Panc1 (cell line): ENCODE results near the gene ATP8B1. TPM values are rescaled to one million over a fixed set of nuclear protein-coding genes. Genes with fewer than 3 reads are reported as not detected.

Source experiments
- ATAC-seq: fragments of 200-7000 bp; cut with Tn5 transposase; 2 replicates; pipeline ENCODE4 v1.9.1; 2020; ENCODE audit warnings: mild to moderate bottlenecking, moderate library complexity
- BruUV-seq: library from RNA; stranded (reverse); fragments of 400-500 nt; replicated peaks from 2 replicates; lab custom pipeline; 2021; lab: Mats Ljungman, UMichigan
- CTCF ChIA-PET: fragments of 300-600 bp; sonication (Branson Sonifier 250); formaldehyde crosslinking; loops from one replicate; lab custom pipeline; 2022; ENCODE audit warnings: antibody characterized with exemption; lab: Charles Lee
- POLR2A ChIA-PET: fragments of 300-600 bp; sonication (Branson Sonifier 250); formaldehyde crosslinking; loops from one replicate; lab custom pipeline; 2022; ENCODE audit warnings: antibody characterized with exemption; lab: Charles Lee
- DNase-seq: peaks from one replicate; pipeline ENCODE4 v3.0.0-alpha.2; 2010; ENCODE audit warnings: low read depth, low spot score
- H3K27ac ChIP-seq: 2 replicates; pipeline ENCODE4 v1.5.1; 2011; ENCODE audit warnings: mild to moderate bottlenecking, low read length, inconsistent platforms
- H3K27me3 ChIP-seq: fragments of 200-500 bp; sonication (Bioruptor generic); 2 replicates; pipeline ENCODE4 v1.6.0; 2014; ENCODE audit warnings: low read length, inconsistent platforms; ENCODE audit not compliant: control insufficient read depth, insufficient read depth
- H3K36me3 ChIP-seq: fragments of 200-500 bp; sonication (Bioruptor generic); 2 replicates; pipeline ENCODE4 v1.5.1; 2014; ENCODE audit warnings: inconsistent platforms, mild to moderate bottlenecking, low read length, moderate library complexity; ENCODE audit not compliant: control insufficient read depth, insufficient read depth
- H3K4me1 ChIP-seq: 2 replicates; pipeline ENCODE4 v1.5.1; 2011; ENCODE audit warnings: inconsistent platforms, mild to moderate bottlenecking, low read length, moderate library complexity; ENCODE audit not compliant: control insufficient read depth, insufficient read depth
- H3K4me3 ChIP-seq, 2 experiments: 2 replicates each; pipeline ENCODE4 v1.5.1; 2011 to 2012; ENCODE audit warnings: low read depth in 2 of 2, low read length in 2 of 2, mild to moderate bottlenecking in 2 of 2, inconsistent platforms in 1 of 2, moderate library complexity in 1 of 2
- H3K9me3 ChIP-seq: fragments of 200-500 bp; sonication (Bioruptor generic); 2 replicates; pipeline ENCODE4 v1.5.1; 2014; ENCODE audit warnings: low read depth, mild to moderate bottlenecking, inconsistent platforms, low read length, moderate library complexity; ENCODE audit not compliant: control insufficient read depth, insufficient read depth
- CTCF ChIP-seq: fragments of 450-650 bp; IDR thresholded peaks from 2 replicates; pipeline ENCODE4 v1.5.1; 2017; ENCODE audit warnings: mild to moderate bottlenecking
- POLR2AphosphoS5 ChIP-seq: IDR thresholded peaks from 2 replicates; pipeline ENCODE4 v1.6.1; 2012; ENCODE audit warnings: mild to moderate bottlenecking, low read depth, low read length, moderate library complexity
- REST ChIP-seq, 2 experiments: IDR thresholded peaks; 2 replicates each; pipeline ENCODE4 v1.6.1; 2011 to 2012; ENCODE audit warnings: low read depth in 2 of 2, control low read depth in 1 of 2, low read length in 1 of 2, mild to moderate bottlenecking in 1 of 2, moderate library complexity in 1 of 2; ENCODE audit not compliant: insufficient read depth in 1 of 2
- SIN3A ChIP-seq: IDR thresholded peaks from 2 replicates; pipeline ENCODE4 v1.6.1; 2012; ENCODE audit warnings: low read depth, mild to moderate bottlenecking, low read length, moderate library complexity, borderline replicate concordance; ENCODE audit not compliant: insufficient read depth
- TCF7L2 ChIP-seq: IDR thresholded peaks from 2 replicates; pipeline ENCODE4 v1.6.1; 2011; ENCODE audit warnings: mild to moderate bottlenecking, low read depth, low read length, inconsistent platforms
- in situ Hi-C: cut with HindIII; loops from 2 replicates; pipeline ENCODE4 v1.10.0; 2016; ENCODE audit warnings: low sequenced_read_pairs, low pct_unique_long_range_greater_than_20kb
- intact Hi-C: fragments of 100-400 bp; cut with micrococcal nuclease; formaldehyde crosslinking; loops from one replicate; pipeline ENCODE4 v1.10.0; 2022; ENCODE audit not compliant: unreplicated experiment
- total RNA-seq: library from RNA; stranded (reverse); gene quantifications from one replicate; pipeline ENCODE4 v1.2.1, GENCODE V29; 2021; ENCODE audit not compliant: unreplicated experiment

ATP8B1 gene
- total RNA-seq, 1 experiment from 2014 or later: 12.5 TPM

GRCh38 chr18:57819119-57819518 is 16.0 kb upstream of the ATP8B1 start:
- Histone ChIP-seq H3K27ac (no peak overlapping the region), H3K27me3 (no peaks in the 10 kb centered on the region), H3K4me1 (no peaks in the 10 kb centered on the region), H3K9me3 (no peaks in the 10 kb centered on the region), H3K36me3 (no peaks in the 10 kb centered on the region), H3K4me3 (no peak overlapping the region)
- in situ Hi-C loops (no loop called here), intact Hi-C loops (no loop called here)
- BruUV-seq: no TSS peak
- no peak for TF ChIP-seq CTCF
- TF ChIP-seq REST (IDR thresholded peaks at IDR 0.05; ENCODE audit: insufficient read depth in 1 of 2, low read depth in 2 of 2, low read length in 1 of 2): no peak
- no peak for TF ChIP-seq SIN3A
- TF ChIP-seq TCF7L2: no peak
- no peak for TF ChIP-seq POLR2AphosphoS5
- DNase-seq (no peak), ATAC-seq (no peak)
- CTCF ChIA-PET: no interaction called here
- POLR2A ChIA-PET: no interaction called here

- no peak for DNase-seq
- no peak for TF ChIP-seq POLR2AphosphoS5
- no peak for TF ChIP-seq TCF7L2
- no peak for TF ChIP-seq REST (IDR thresholded peaks at IDR 0.05; ENCODE audit: insufficient read depth in 1 of 2, low read depth in 2 of 2, low read length in 1 of 2)
- no peak for TF ChIP-seq CTCF
- TF ChIP-seq SIN3A: no peak
- no peaks in the 10 kb centered on the region for H3K36me3 ChIP-seq
- H3K9me3 ChIP-seq: no peaks in the 10 kb centered on the region
- no peaks in the 10 kb centered on the region for H3K27me3 ChIP-seq
- H3K4me3 ChIP-seq: no peak overlapping the region
- intact Hi-C loops: no loop called here
- BruUV-seq: no TSS peak
- in situ Hi-C loops: no loop called here
- H3K4me1 ChIP-seq: no peaks in the 10 kb centered on the region
- ATAC-seq: no peak
- ChIA-PET POLR2A (no interaction called here), CTCF (no interaction called here)
- H3K27ac ChIP-seq: no peak overlapping the region
These were observed 13.3 kb upstream of the ATP8B1 start for GRCh38 chr18:57816208-57816954.
